ENCODE data around the gene RTP1. TPM values are rescaled to one million over a fixed set of nuclear protein-coding genes. Genes with fewer than 3 reads are reported as not detected.
A peak's percentile ranks its signal among the peaks of the same experiment; 100 is the strongest.
"Not testable (repeated sequence)": the region's sequence is repeated elsewhere in the genome, so short reads cannot be mapped to it uniquely, and the experiment has no call there.

RTP1 gene
- total RNA-seq: not detected

GRCh38 chr3:187197335-187197649 lies at the start of gene RTP1:
TSS of gene RTP1 (plus strand) at chr3:187197486. CDS start at chr3:187197516, 30 bp downstream.
- Mint-ChIP-seq H3K27me3 (ENCODE audit: low read depth) (peaks cover 15% of the 10 kb centered on the region), H3K36me3 (ENCODE audit: low read depth) (no peaks in the 10 kb centered on the region), H3K9me3 (ENCODE audit: insufficient read depth) (no peaks in the 10 kb centered on the region), H3K4me3 (no peak within 1 kb of the TSS), H3K4me1 (ENCODE audit: low read depth) (peaks cover 7% of the 10 kb centered on the region), H3K27ac (no peak within 1 kb of the TSS)
- ChIA-PET POLR2A (no interaction called here), CTCF (no interaction called here)
- no peak for DNase-seq
- no peak for ATAC-seq

- Mint-ChIP-seq H3K27me3 (ENCODE audit: low read depth) (peaks cover 34% of the 10 kb centered on the region), H3K4me3 (no peak overlapping the region), H3K9me3 (ENCODE audit: insufficient read depth) (peaks cover 11% of the 10 kb centered on the region), H3K27ac (no peak overlapping the region), H3K36me3 (ENCODE audit: low read depth) (peaks cover 8% of the 10 kb centered on the region), H3K4me1 (ENCODE audit: low read depth) (peaks cover 3% of the 10 kb centered on the region)
- CTCF ChIA-PET: interaction anchor here (0.7 to 6.3 kb wide), 20 partner anchors 10 to 311 kb away, joined by 3 to 96 read pairs (median 4); partner anchors contain the start of gene RPL39L
- DNase-seq (no peak), ATAC-seq (peak; percentile 23)
- POLR2A ChIA-PET: interaction anchor here (1.1 to 1.5 kb wide), 2 partner anchors 11 to 38 kb away, joined by 3 to 8 read pairs; partner anchors contain the start of gene RPL39L
Observed at GRCh38 chr3:187150186-187150585, 47.1 kb upstream of the RTP1 start.

GRCh38 chr3:187150599-187150998 lies 46.7 kb upstream of the RTP1 start:
- peaks cover 3% of the 10 kb centered on the region for H3K4me1 Mint-ChIP-seq (ENCODE audit: low read depth)

GRCh38 chr3:187161556-187161955 lies 35.7 kb upstream of the RTP1 start:
- Mint-ChIP-seq H3K36me3 (ENCODE audit: low read depth) (no peaks in the 10 kb centered on the region), H3K27ac (no peak overlapping the region), H3K27me3 (ENCODE audit: low read depth) (peaks cover 22% of the 10 kb centered on the region), H3K9me3 (ENCODE audit: insufficient read depth) (no peaks in the 10 kb centered on the region), H3K4me1 (ENCODE audit: low read depth) (peaks cover 3% of the 10 kb centered on the region), H3K4me3 (no peak overlapping the region)
- DNase-seq (no peak), ATAC-seq (no peak)
- ChIA-PET POLR2A (no interaction called here), CTCF (interaction anchor here (1.2 to 9.7 kb wide), 4 partner anchors 11 to 518 kb away, joined by 3 to 96 read pairs (median 19); partner anchors contain the start of gene RPL39L)

More at GRCh38 chr3:187150599-187150998, 46.7 kb upstream of the RTP1 start:
- H3K9me3 Mint-ChIP-seq (ENCODE audit: insufficient read depth): peaks cover 7% of the 10 kb centered on the region
- H3K27me3 Mint-ChIP-seq (ENCODE audit: low read depth): peaks cover 37% of the 10 kb centered on the region
- H3K36me3 Mint-ChIP-seq (ENCODE audit: low read depth): peaks cover 6% of the 10 kb centered on the region
- POLR2A ChIA-PET: interaction anchor here (1.1 to 1.5 kb wide), 2 partner anchors 11 to 38 kb away, joined by 3 to 8 read pairs; partner anchors contain the start of gene RPL39L
- CTCF ChIA-PET: interaction anchor here (0.7 to 6.3 kb wide), 21 partner anchors 10 to 312 kb away, joined by 3 to 96 read pairs (median 4); partner anchors contain the start of gene RPL39L
- DNase-seq (peak; percentile 71), ATAC-seq (peak; percentile 64)
- no peak overlapping the region for H3K4me3 Mint-ChIP-seq
- no peak overlapping the region for H3K27ac Mint-ChIP-seq

- Mint-ChIP-seq H3K27me3 (ENCODE audit: low read depth) (peaks cover 26% of the 10 kb centered on the region), H3K27ac (no peak overlapping the region), H3K4me3 (no peak overlapping the region), H3K9me3 (ENCODE audit: insufficient read depth) (no peaks in the 10 kb centered on the region), H3K4me1 (ENCODE audit: low read depth) (peaks cover 3% of the 10 kb centered on the region), H3K36me3 (ENCODE audit: low read depth) (no peaks in the 10 kb centered on the region)
- CTCF ChIA-PET: interaction anchor here (0.9 to 9.7 kb wide), 5 partner anchors 11 to 545 kb away, joined by 4 to 176 read pairs (median 56); partner anchors contain the start of gene RPL39L
- no peak for DNase-seq
- POLR2A ChIA-PET: no interaction called here
- no peak for ATAC-seq
Observed at GRCh38 chr3:187162265-187162953, 34.9 kb upstream of the RTP1 start.

GRCh38 chr3:187165144-187165543 lies 32.1 kb upstream of the RTP1 start:
- peaks cover 36% of the 10 kb centered on the region for H3K27me3 Mint-ChIP-seq (ENCODE audit: low read depth)
- H3K27ac Mint-ChIP-seq: no peak overlapping the region
- ChIA-PET POLR2A (interaction anchor here (0.6 to 1.2 kb wide), 3 partner anchors 24 to 313 kb away, joined by 3 to 5 read pairs (median 3); no protein-coding TSS in a partner anchor), CTCF (interaction anchor here (0.6 to 9.7 kb wide), 47 partner anchors 9 to 613 kb away, joined by 3 to 176 read pairs (median 4); partner anchors contain the start of gene RPL39L)
- ATAC-seq (peak; percentile 47), DNase-seq (peak; percentile 63)
- H3K4me1 Mint-ChIP-seq (ENCODE audit: low read depth): peaks cover 5% of the 10 kb centered on the region
- no peaks in the 10 kb centered on the region for H3K9me3 Mint-ChIP-seq (ENCODE audit: insufficient read depth)
- H3K36me3 Mint-ChIP-seq (ENCODE audit: low read depth): no peaks in the 10 kb centered on the region
- no peak overlapping the region for H3K4me3 Mint-ChIP-seq

- H3K27me3 Mint-ChIP-seq (ENCODE audit: low read depth): peaks cover 25% of the 10 kb centered on the region
- ChIA-PET CTCF (interaction anchor here (0.6 to 9.7 kb wide), 6 partner anchors 17 to 317 kb away, joined by 3 to 176 read pairs (median 26); partner anchors contain the start of gene RPL39L), POLR2A (interaction anchor here (0.6 kb wide), 1 partner anchor 26 kb away, joined by 3 read pairs; no protein-coding TSS in a partner anchor)
- peaks cover 8% of the 10 kb centered on the region for H3K4me1 Mint-ChIP-seq (ENCODE audit: low read depth)
- H3K27ac Mint-ChIP-seq: no peak overlapping the region
- ATAC-seq (no peak), DNase-seq (no peak)
- no peaks in the 10 kb centered on the region for H3K9me3 Mint-ChIP-seq (ENCODE audit: insufficient read depth)
- H3K36me3 Mint-ChIP-seq (ENCODE audit: low read depth): no peaks in the 10 kb centered on the region
- no peak overlapping the region for H3K4me3 Mint-ChIP-seq
Observed at GRCh38 chr3:187166750-187167149, 30.5 kb upstream of the RTP1 start.

- ChIA-PET POLR2A (no interaction called here), CTCF (interaction anchor here (0.9 to 9.7 kb wide), 5 partner anchors 18 to 319 kb away, joined by 3 to 176 read pairs (median 7); partner anchors contain the start of gene RPL39L)
- H3K27me3 Mint-ChIP-seq (ENCODE audit: low read depth): peaks cover 27% of the 10 kb centered on the region
- H3K27ac Mint-ChIP-seq: no peak overlapping the region
- H3K4me3 Mint-ChIP-seq: no peak overlapping the region
- DNase-seq (no peak), ATAC-seq (no peak)
- no peaks in the 10 kb centered on the region for H3K36me3 Mint-ChIP-seq (ENCODE audit: low read depth)
- no peaks in the 10 kb centered on the region for H3K9me3 Mint-ChIP-seq (ENCODE audit: insufficient read depth)
- H3K4me1 Mint-ChIP-seq (ENCODE audit: low read depth): peaks cover 8% of the 10 kb centered on the region
Observed at GRCh38 chr3:187167777-187168176, 29.5 kb upstream of the RTP1 start.

GRCh38 chr3:187169231-187169960 lies 27.9 kb upstream of the RTP1 start:
- peaks cover 31% of the 10 kb centered on the region for H3K27me3 Mint-ChIP-seq (ENCODE audit: low read depth)
- no peaks in the 10 kb centered on the region for H3K36me3 Mint-ChIP-seq (ENCODE audit: low read depth)
- no peak for ATAC-seq
- H3K4me1 Mint-ChIP-seq (ENCODE audit: low read depth): peaks cover 8% of the 10 kb centered on the region
- no peak for DNase-seq
- H3K4me3 Mint-ChIP-seq: no peak overlapping the region
- POLR2A ChIA-PET: no interaction called here
- CTCF ChIA-PET: interaction anchor here (1.1 to 1.4 kb wide), 2 partner anchors 16 to 56 kb away, joined by 3 to 7 read pairs; no protein-coding TSS in a partner anchor
- H3K27ac Mint-ChIP-seq: no peak overlapping the region
- H3K9me3 Mint-ChIP-seq (ENCODE audit: insufficient read depth): no peaks in the 10 kb centered on the region

- H3K36me3 Mint-ChIP-seq (ENCODE audit: low read depth); DNase-seq; H3K4me3 Mint-ChIP-seq; POLR2A ChIA-PET; ATAC-seq; H3K27ac Mint-ChIP-seq; H3K4me1 Mint-ChIP-seq (ENCODE audit: low read depth); H3K9me3 Mint-ChIP-seq (ENCODE audit: insufficient read depth): not testable (repeated sequence)
- peaks cover 28% of the 10 kb centered on the region for H3K27me3 Mint-ChIP-seq (ENCODE audit: low read depth)
- CTCF ChIA-PET: interaction anchor here (1.3 kb wide), 1 partner anchor 57 kb away, joined by 5 read pairs; no protein-coding TSS in a partner anchor
Observed at GRCh38 chr3:187170911-187171310, 26.4 kb upstream of the RTP1 start.

GRCh38 chr3:187172929-187173328 lies 24.4 kb upstream of the RTP1 start:
- H3K4me3 Mint-ChIP-seq: no peak overlapping the region
- POLR2A ChIA-PET: no interaction called here
- H3K27me3 Mint-ChIP-seq (ENCODE audit: low read depth): peaks cover 20% of the 10 kb centered on the region
- H3K9me3 Mint-ChIP-seq (ENCODE audit: insufficient read depth): no peaks in the 10 kb centered on the region
- H3K27ac Mint-ChIP-seq: no peak overlapping the region
- H3K4me1 Mint-ChIP-seq (ENCODE audit: low read depth): peaks cover 5% of the 10 kb centered on the region
- no peak for ATAC-seq
- no peaks in the 10 kb centered on the region for H3K36me3 Mint-ChIP-seq (ENCODE audit: low read depth)
- CTCF ChIA-PET: no interaction called here
- DNase-seq: no peak

All from activated CD8-positive, alpha-beta T cell treated with anti-CD3 and anti-CD28 coated beads, Interleukin-2, amount 10 ng/mL, durations not matched to agents 7 days and 5 days (primary cell).